HG03045 (cell line): ENCODE measurements around the gene GSTM2.

ENCODE experiments used
- ATAC-seq: cut with Tn5 transposase; IDR thresholded peaks from one replicate; pipeline ENCODE4 v1.9.1; 2021; ENCODE audit warnings: mild to moderate bottlenecking, moderate library complexity; ENCODE audit not compliant: unreplicated experiment

The GSTM2 gene

DNA sequence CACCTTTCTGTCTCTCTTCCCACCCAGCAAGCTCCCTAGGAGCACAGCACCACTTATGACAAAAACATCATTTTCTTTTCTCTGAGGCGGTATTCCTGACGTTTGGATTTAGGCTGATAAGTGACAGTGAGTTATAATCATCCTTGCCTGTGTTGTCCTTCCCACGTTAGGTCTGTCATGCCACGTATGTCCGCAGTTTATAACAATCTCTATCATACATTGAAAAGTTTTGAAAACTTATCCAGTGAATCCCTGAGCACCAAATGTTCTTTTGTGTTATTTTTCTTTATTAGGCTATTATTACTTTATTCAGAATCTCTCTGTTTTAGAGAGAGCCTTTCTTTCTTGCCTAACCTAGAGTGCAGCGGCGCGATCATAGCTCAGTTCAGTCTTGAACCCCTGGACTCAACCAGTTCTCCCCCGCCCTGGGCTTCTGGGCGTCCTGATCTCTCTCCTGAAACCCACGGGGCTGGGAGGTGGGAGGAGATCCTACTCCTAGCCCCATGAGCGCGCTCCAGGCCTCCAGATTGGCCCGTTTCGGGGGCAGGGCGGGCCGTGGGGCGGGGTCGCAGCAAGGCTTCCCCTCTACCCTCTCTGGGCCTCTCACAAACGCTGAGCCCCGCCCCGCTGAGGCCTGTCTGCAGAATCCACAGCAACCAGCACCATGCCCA lies at the start of gene GSTM2:
TSS of gene GSTM2 (plus strand) at position 606 of the 671 bp plus-strand sequence. CDS start at position 665, 59 bp downstream.
- peak; percentile 95 for ATAC-seq

DNA sequence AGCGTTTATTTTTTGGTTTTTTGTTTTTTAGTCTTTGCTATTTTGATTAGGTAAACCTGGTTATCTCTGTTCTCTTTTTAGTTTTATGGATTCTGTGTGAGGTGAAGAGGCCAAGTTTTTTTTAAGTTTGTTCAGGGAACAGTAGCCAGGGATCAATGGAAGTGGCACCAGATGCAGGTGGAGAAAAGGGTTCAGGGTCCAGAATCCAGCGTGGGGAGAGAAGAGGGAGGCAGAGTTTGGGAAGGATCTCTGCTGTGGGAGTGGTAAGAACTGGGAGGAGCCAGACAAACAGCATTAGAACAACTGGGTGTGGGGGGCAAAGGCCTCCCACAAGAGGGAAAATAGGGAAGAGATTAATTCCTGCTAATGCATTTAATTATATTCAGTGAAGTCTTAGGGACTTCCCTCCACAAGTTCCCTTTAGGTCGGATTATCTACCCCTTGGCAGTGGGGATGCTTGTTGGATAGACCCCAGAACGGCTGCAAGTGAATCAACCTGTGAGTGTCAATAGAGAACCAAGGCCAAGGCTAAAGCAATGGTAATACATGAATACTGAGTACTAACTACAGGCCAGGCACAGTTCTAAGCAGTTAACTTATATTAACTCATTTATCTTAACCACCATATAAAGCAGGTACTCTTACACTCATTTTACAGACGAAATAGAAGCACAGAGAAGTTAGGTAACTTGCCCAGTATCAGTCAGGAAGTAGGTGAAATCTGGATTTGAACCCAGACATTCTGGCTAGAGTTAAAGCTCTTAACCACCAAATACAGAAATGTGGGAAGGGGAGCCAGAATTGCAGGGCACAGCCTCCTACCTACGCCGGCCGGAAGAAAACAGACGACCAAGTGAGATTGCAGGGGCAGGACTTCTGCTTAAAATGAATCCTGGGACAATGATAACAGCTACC lies 48.9 kb upstream of the GSTM2 start:
- ATAC-seq, result no peak

GRCh38 chr1:109619576-109620400 lies 48.1 kb upstream of the GSTM2 start, which contains the start of the genes AMPD2 and GNAT2:
Gene AMPD2, plus strand, starts transcription at chr1:109619837. Its CDS starts 1,339 bp downstream, at chr1:109621176.
Gene GNAT2, minus strand, starts transcription at chr1:109619616. Its CDS starts 6,746 bp downstream, at chr1:109612870.
- ATAC-seq, result peak; percentile 54

DNA sequence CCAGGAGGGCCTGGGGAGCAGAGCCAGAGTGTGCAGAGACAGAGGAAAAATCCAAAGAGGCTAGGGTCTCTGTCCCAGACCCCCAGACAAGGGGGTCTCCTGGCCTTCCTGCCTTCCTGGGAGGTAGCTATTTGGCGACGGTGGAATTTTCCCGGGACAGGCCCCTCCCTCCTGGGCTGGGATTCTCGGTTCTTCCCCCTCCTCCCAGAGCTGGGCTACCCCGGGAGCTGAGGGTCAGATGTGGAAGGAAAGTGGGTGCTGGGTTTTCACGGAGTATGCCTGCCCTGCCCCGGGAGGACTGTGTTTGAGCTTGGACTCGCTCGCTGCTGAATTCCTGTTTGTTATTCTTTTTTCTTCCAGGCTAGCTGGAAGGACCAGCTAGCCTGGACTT lies 47.5 kb upstream of the GSTM2 start:
- peak; percentile 8 for ATAC-seq

DNA sequence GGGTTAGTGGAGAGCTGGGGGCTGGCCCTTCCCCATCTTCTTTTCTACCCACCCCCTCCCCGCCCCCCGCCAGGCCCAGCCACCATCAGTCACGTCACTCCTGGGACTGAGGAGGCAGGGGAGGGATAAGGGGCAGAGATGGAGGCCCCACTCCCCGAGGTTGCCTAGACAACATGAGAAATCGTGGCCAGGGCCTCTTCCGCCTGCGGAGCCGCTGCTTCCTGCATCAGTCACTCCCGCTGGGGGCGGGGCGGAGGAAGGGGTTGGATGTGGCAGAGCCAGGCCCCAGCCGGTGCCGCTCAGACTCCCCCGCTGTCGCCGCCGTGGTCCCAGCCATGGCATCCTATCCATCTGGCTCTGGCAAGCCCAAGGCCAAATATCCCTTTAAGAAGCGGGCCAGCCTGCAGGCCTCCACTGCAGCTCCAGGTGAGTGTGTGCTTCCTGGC lies 47.0 kb upstream of the GSTM2 start:
- peak; percentile 78 for ATAC-seq

GRCh38 chr1:109621379-109622136 lies 46.3 kb upstream of the GSTM2 start:
- no peak for ATAC-seq

DNA sequence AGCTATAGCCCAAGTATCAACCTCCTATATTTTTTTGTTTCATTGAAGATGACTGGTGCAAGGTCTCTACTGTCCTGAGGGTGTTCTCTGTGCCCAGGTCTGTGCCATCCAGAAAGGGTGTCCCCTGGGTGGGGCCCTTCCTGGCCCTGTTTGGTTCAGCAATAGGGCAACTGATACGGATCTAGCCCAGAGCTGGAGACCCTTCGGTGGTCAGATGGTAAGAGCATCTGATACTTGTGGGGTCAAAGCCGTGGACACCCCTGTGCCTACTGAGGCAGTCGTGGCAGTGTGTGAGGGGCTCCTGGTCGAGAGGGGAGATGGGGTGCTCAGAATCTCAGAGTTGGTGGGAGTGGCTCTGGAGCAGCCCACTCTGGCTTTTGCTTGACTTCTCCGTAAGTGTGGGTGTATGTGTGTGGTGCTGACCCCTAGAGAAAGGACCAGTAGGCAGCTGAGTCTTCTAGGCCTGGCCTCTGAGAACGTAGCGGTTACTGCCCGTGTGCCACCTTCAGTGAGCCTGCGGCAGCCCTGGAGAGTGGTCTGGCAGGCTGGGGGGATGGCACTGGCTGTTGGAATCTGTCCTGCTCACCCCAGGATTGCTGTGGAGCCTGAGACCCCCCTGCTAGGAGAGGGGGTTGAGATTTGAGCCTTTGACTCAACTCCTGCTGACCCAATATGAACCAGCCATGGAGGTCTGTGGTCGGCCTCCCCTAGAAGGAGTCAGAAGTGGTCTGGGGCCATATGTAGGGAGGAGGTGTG lies 45.5 kb upstream of the GSTM2 start:
- ATAC-seq, result no peak

DNA sequence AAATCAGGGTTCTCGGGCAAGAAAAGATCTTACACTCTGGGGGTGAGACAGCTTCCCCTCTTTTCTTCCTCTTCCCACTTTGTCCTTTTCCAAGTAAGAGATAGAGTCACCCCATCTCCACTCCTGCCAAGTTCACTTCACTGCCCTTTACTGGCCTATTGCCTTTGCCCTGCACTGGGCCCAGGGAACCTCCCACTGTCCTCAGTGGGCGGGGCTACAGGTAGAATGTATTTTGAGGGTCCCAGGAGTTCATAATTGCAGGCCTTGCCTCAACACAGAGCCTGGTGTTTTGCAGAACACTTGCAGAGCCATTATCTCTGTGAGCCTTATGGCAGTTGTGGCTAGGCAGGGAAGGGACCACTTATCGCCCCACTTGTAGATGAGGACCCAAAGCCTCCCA lies 45.0 kb upstream of the GSTM2 start:
- ATAC-seq, result no peak

GRCh38 chr1:109623601-109624161 lies 44.2 kb upstream of the GSTM2 start:
- ATAC-seq, result no peak

DNA sequence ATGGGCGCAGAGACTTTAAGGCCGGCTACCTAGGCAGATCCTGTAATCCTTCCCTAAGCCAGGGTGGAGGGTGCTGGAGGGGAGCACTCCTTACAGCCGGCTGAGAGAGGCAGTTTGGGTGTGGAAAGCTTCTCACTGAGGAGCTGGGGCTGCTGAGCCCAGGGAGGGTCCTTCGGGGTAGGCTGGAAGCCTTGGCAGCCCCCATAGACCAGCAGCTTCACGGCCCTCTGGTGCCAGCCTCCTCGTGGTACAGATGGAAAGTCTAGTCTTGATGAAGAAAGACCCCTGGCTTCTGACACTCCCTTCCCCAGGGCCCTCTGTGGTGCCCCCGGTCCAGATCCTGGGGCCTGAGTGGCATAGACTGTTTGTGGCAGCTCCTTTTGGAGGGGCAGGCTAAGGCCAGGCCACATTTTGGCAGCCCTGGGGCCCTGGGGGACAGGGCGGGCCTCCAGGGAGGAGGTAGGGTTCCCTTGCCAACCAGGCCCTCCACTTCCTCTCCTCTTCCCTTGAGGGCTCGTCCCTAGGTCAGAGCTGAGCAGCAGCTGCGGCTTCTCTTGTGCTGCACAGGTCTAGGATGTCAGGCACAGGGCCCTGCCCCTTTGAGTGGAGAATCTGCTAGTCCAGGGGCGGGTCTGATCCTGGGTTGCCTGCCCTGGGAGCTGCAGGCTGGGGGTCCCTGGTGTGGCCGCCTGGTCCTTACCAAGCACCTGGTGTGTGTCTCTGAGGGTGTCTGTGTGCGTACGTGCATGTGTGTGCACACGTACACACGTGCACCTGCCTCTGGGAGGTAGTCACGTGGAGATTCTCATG lies 43.5 kb upstream of the GSTM2 start:
- ATAC-seq, result no peak

GRCh38 chr1:109625176-109625575 lies 42.7 kb upstream of the GSTM2 start:
- no peak for ATAC-seq

- ATAC-seq, result no peak
These were observed 42.0 kb upstream of the GSTM2 start for GRCh38 chr1:109625601-109626560.

GRCh38 chr1:109626682-109627408 lies 41.0 kb upstream of the GSTM2 start:
- ATAC-seq, result no peak

DNA sequence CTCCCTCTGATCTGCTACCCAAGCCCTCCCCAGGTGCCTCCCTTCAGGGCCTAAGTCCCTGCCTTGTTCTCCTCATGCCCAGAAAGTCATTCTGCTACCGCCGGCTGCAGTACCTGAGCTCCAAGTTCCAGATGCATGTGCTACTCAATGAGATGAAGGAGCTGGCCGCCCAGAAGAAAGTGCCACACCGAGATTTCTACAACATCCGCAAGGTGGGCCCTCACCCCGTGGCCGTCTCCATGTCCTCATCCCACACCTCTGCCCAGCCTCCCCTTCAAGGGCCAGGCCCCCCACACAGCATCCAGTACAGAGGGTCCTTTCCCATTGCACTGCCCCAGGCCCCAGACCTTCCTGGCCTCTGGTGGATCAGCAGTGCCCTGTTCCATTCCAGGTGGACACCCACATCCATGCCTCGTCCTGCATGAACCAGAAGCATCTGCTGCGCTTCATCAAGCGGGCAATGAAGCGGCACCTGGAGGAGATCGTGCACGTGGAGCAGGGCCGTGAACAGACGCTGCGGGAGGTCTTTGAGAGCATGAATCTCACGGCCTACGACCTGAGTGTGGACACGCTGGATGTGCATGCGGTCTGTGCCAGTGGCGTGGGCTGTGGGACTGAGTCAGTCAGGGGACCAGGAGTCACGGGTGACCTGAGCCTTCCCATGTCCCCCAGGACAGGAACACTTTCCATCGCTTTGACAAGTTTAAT lies 40.0 kb upstream of the GSTM2 start:
- no peak for ATAC-seq

DNA sequence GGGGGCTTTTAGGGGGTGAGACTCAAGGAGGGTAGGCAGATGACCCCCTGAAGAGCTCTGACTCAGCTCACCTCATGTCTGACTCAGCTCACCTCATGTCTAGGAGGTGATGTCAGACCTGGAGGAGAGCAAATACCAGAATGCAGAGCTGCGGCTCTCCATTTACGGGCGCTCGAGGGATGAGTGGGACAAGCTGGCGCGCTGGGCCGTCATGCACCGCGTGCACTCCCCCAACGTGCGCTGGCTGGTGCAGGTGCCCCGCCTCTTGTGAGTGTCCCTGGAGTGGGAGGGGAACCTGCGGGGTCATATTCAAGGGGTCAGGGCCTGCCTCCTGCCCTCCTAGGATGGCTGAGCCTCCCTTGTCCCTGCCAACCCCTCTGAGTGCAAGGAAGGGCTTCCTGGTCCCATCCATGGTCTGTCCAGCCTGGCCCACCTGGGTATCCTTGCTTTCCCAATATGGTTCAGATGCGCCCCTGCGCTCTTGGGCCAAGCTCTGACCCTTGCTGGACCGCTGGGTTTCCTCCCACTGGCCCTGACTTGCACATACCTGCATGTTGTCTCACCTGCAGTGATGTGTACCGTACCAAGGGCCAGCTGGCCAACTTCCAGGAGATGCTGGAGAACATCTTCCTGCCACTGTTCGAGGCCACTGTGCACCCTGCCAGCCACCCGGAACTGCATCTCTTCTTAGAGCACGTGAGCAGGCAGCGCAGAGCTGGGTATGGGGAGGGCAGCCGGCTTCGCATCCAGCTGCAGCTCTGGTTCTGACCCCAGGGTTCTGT lies 39.1 kb upstream of the GSTM2 start:
- ATAC-seq, result no peak
